A549 (cell line): ENCODE measurements around the gene SYCE1.

Experiments
- JUN ChIP-seq, 2 experiments: fragments of >200 bp; sonication (Bioruptor Twin); formaldehyde crosslinking; IDR thresholded peaks; 2 replicates in 1 of 2; 3 replicates in 1 of 2; pipeline ENCODE4 v1.6.1; 2016 to 2017
- PHF8 ChIP-seq: fragments of 200-600 bp; sonication (generic); IDR thresholded peaks from 2 replicates; pipeline ENCODE4 v1.6.1; 2016; ENCODE audit warnings: low read depth, mild to moderate bottlenecking, antibody characterized with exemption, moderate library complexity, borderline replicate concordance
- RFX5 ChIP-seq: fragments of 450-650 bp; IDR thresholded peaks from 2 replicates; pipeline ENCODE4 v1.7.1; 2014; ENCODE audit warnings: antibody characterized with exemption, mild to moderate bottlenecking, moderate library complexity
- ZFP36 ChIP-seq: fragments of 450-650 bp; IDR thresholded peaks from 2 replicates; pipeline ENCODE4 v1.6.1; 2014; ENCODE audit warnings: borderline replicate concordance; ENCODE audit not compliant: partially characterized antibody
- TF ChIP-seq, protein P1 (sequence below): fragments of >200 bp; sonication (Bioruptor Twin); formaldehyde crosslinking; IDR thresholded peaks from 3 replicates; pipeline ENCODE4 v1.5.1; 2016

- TF ChIP-seq ZFP36, result no peak
- TF ChIP-seq RFX5, result no peak
- TF ChIP-seq, protein P1, sequence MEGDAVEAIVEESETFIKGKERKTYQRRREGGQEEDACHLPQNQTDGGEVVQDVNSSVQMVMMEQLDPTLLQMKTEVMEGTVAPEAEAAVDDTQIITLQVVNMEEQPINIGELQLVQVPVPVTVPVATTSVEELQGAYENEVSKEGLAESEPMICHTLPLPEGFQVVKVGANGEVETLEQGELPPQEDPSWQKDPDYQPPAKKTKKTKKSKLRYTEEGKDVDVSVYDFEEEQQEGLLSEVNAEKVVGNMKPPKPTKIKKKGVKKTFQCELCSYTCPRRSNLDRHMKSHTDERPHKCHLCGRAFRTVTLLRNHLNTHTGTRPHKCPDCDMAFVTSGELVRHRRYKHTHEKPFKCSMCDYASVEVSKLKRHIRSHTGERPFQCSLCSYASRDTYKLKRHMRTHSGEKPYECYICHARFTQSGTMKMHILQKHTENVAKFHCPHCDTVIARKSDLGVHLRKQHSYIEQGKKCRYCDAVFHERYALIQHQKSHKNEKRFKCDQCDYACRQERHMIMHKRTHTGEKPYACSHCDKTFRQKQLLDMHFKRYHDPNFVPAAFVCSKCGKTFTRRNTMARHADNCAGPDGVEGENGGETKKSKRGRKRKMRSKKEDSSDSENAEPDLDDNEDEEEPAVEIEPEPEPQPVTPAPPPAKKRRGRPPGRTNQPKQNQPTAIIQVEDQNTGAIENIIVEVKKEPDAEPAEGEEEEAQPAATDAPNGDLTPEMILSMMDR, result no peak
- no peak for TF ChIP-seq PHF8
- TF ChIP-seq JUN (IDR thresholded peaks at IDR 0.05), result no peak
Measured at GRCh38 chr10:133565441-133566294, at the start of gene SYCE1.
